Ascending aorta (tissue), 2 donors: ENCODE measurements around the gene PTPRN2. TPM values are rescaled to one million over a fixed set of nuclear protein-coding genes. Genes with fewer than 3 reads are reported as not detected.

Experiments used
- DNase-seq, 2 donors: peaks; one replicate each; pipeline ENCODE4 v3.0.0-alpha.2; 2019; ENCODE audit warnings: low spot score in 2 of 2
- H3K27ac ChIP-seq, 2 donors: fragments of 200-600 bp; sonication (generic); one replicate each; pipeline ENCODE4 v1.5.1; 2016 to 2017; ENCODE audit warnings: mild to moderate bottlenecking in 1 of 2
- H3K27me3 ChIP-seq: fragments of 200-600 bp; sonication (generic); one replicate; pipeline ENCODE4 v1.5.1; 2017
- H3K36me3 ChIP-seq, 2 donors: fragments of 200-600 bp; sonication (generic); one replicate each; pipeline ENCODE4 v1.5.1; 2016
- H3K4me1 ChIP-seq, 2 donors: fragments of 200-600 bp; sonication (generic); one replicate each; pipeline ENCODE4 v1.5.1; 2016 to 2017; ENCODE audit warnings: mild to moderate bottlenecking in 1 of 2
- H3K4me3 ChIP-seq, 2 donors: fragments of 200-600 bp; sonication (generic); one replicate each; pipeline ENCODE4 v1.5.1; 2016 to 2017; ENCODE audit warnings: mild to moderate bottlenecking in 1 of 2
- H3K9me3 ChIP-seq, 2 donors: fragments of 200-600 bp; sonication (generic); one replicate each; pipeline ENCODE4 v1.5.1; 2016
- CTCF ChIP-seq, 3 experiments: fragments of 200-600 bp in 2 of 3; fragments of 450-650 bp in 1 of 3; sonication (generic) in 2 of 3; IDR thresholded peaks; one replicate each; pipeline ENCODE4 v1.5.1; 2016 to 2019; ENCODE audit warnings: antibody characterized with exemption in 3 of 3, mild to moderate bottlenecking in 1 of 3, moderate library complexity in 1 of 3
- intact Hi-C: fragments of 100-400 bp; cut with DNase I; formaldehyde crosslinking; loops from one replicate; pipeline ENCODE4 v1.15.1; 2023
- total RNA-seq: library from RNA; depleted of rRNA; stranded (reverse); fragments of >200 nt; gene quantifications from one replicate; pipeline ENCODE4 v1.1.0, GENCODE V29; 2016

Gene PTPRN2
- total RNA-seq, 1 donor from 2014 or later: 7.3 TPM

DNA sequence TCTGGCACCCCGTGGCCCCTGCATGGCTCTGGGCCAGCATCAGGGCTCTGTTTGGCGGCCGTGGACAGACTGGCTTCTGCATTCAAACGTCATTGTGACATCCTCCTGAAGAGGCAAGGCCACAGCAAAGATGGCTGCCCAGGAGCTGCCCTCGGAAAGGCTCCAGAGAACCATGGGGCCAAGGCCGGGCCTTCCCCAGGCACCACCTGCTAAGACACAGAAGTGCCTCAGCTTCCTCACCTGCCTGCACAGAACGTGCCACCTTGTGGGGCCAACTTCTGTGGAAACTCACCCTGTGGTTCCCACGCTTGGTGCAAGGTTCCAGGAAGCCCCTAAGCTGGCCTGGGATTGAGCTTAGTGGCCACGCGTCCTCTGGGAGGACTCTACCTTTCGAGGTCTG is 396.9 kb downstream of the PTPRN2 start:
- Histone ChIP-seq H3K4me3 (no peak overlapping the region), H3K27ac (no peak overlapping the region), H3K9me3 (peaks cover 0 to 14% of the 10 kb centered on the region in 2 donors), H3K27me3 (no peaks in the 10 kb centered on the region), H3K36me3 (no peaks in the 10 kb centered on the region), H3K4me1 (no peaks in the 10 kb centered on the region)
- intact Hi-C loops: no loop called here
- no peak for TF ChIP-seq CTCF (IDR thresholded peaks at IDR 0.05)
- no peak for DNase-seq

GRCh38 chr7:158188676-158189075 is 398.9 kb downstream of the PTPRN2 start:
- intact Hi-C loops: no loop called here
- Histone ChIP-seq H3K9me3 (no peaks in the 10 kb centered on the region), H3K4me1 (no peaks in the 10 kb centered on the region), H3K27ac (no peak overlapping the region), H3K27me3 (no peaks in the 10 kb centered on the region), H3K36me3 (no peaks in the 10 kb centered on the region), H3K4me3 (no peak overlapping the region)
- no peak for DNase-seq
- no peak for TF ChIP-seq CTCF (IDR thresholded peaks at IDR 0.05)

DNA sequence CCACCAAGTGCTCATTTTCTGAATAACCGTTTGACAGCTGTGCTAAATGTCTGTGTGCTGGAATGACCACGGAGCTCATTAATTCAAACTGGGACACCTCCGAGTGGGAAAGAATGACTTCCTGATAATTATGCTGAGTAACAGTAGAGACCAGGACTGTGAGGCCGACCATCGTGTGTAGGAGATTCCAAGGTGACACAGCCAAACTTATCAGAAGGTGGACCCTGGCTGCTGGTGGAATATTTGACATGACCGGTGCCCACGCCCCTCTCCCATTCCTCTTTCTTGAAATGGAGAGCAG is 400.0 kb downstream of the PTPRN2 start:
- no peaks in the 10 kb centered on the region for H3K27me3 ChIP-seq
- no peak for DNase-seq
- no peaks in the 10 kb centered on the region for H3K9me3 ChIP-seq
- no peaks in the 10 kb centered on the region for H3K36me3 ChIP-seq
- intact Hi-C loops: no loop called here
- no peak overlapping the region for H3K27ac ChIP-seq
- H3K4me3 ChIP-seq: no peak overlapping the region
- TF ChIP-seq CTCF (IDR thresholded peaks at IDR 0.05): no peak
- no peaks in the 10 kb centered on the region for H3K4me1 ChIP-seq

DNA sequence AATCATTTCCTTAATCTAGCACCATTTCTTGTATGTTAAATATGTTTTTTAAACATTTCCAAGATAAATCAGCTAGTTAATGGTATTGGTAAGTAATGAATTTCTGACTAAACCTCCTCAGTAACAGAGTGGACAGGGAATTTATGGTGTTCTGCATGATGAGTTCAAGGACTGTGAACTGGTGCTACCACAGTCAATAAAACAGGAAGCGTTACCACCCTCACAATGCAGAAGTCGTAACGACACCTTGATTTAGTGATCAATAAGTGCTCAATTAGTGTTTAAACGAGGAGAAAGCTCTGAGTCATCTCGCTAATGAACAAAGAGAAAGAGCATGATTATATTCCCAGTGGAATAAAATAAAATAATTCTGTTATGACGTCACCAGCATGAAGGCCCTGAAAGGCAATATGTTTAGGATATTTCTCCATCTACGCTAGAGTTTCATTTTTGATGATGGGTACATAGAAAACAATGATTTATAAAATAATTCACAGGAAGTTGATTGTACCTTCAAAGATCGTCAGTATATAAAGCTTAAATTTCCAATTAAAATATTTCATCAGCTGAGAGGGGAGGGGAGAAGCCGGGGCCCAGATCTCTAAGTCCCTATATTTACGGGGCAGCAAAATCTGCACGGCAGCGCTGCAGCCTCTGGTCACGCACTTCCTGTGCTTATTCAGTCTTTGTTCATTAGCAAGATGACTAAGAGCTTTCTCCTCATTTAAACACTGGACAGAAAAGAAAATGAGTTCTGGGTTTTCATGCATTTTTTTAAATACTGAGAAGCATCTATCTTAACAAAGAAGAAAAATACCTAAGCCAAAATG is 400.5 kb downstream of the PTPRN2 start:
- Histone ChIP-seq H3K27ac (no peak overlapping the region), H3K36me3 (no peaks in the 10 kb centered on the region), H3K4me3 (no peak overlapping the region), H3K9me3 (no peaks in the 10 kb centered on the region), H3K27me3 (no peaks in the 10 kb centered on the region), H3K4me1 (no peaks in the 10 kb centered on the region)
- TF ChIP-seq CTCF (IDR thresholded peaks at IDR 0.05): no peak
- no peak for DNase-seq
- intact Hi-C loops: no loop called here

DNA sequence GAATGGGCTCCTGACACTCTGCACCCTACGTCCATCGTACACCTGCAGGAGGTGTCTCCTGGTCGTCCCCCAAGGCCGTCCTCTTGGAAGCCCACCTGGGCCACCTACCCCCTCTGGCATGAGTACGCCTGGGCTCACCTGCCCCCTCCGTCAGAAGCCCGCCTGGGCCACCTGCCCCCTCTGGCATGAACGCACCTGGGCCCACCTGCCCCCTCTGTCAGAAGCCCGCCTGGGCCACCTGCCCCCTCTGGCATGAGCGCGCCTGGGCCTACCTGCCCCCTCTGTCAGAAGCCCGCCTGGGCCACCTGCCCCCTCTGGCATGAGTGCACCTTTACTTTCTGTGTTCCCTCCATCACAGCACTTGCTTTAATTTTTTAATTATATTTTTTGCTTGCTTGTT is 401.2 kb downstream of the PTPRN2 start:
- Histone ChIP-seq H3K36me3 (no peaks in the 10 kb centered on the region), H3K4me3 (no peak overlapping the region), H3K27ac (no peak overlapping the region), H3K9me3 (no peaks in the 10 kb centered on the region), H3K27me3 (no peaks in the 10 kb centered on the region), H3K4me1 (no peaks in the 10 kb centered on the region)
- intact Hi-C loops: no loop called here
- no peak for TF ChIP-seq CTCF (IDR thresholded peaks at IDR 0.05)
- DNase-seq: no peak

DNA sequence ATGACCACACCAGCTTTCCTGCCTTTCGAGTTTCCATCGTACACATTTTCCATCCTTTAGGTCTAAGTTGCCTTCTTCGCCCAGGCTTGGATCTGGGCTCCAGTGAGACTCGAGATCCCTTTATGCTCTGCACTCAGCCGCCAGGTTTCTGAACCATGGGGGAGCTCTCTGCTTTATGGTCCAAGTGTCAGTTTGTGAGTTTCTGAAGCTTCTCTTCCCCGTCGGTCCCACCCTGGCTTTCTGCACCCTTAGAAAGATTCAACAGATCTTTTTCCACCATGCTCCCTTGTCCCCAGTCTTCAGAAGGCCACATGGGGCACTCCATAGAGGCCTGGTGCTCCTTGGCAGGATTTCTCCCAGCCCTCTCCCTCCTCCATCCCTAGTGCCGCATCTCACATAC is 402.0 kb downstream of the PTPRN2 start:
- Histone ChIP-seq H3K4me1 (no peaks in the 10 kb centered on the region), H3K27ac (no peak overlapping the region), H3K36me3 (no peaks in the 10 kb centered on the region), H3K9me3 (no peaks in the 10 kb centered on the region), H3K27me3 (no peaks in the 10 kb centered on the region), H3K4me3 (no peak overlapping the region)
- intact Hi-C loops: no loop called here
- TF ChIP-seq CTCF (IDR thresholded peaks at IDR 0.05): no peak
- DNase-seq: no peak
